Neural cell (in vitro differentiated cells): ENCODE data around the gene TBC1D16.

ENCODE experiments used
- POLR2AphosphoS5 ChIP-seq: IDR thresholded peaks from 2 replicates; pipeline ENCODE4 v1.6.1; 2012
- SMC3 ChIP-seq: fragments of 450-650 bp; conservative IDR thresholded peaks from 2 replicates; pipeline ENCODE4 v1.6.1; 2014; ENCODE audit warnings: antibody characterized with exemption, mild to moderate bottlenecking, moderate library complexity; ENCODE audit not compliant: poor library complexity
- TAF1 ChIP-seq: IDR thresholded peaks from 2 replicates; pipeline ENCODE4 v1.6.1; 2012; ENCODE audit warnings: low read depth
- TF ChIP-seq, protein P1 (sequence below): fragments of 450-650 bp; IDR thresholded peaks from 2 replicates; pipeline ENCODE4 v1.5.1; 2014; ENCODE audit warnings: antibody characterized with exemption, mild to moderate bottlenecking, moderate library complexity; ENCODE audit not compliant: poor library complexity, severe bottlenecking

GRCh38 chr17:79945591-79946255, 89.9 kb downstream of the TBC1D16 start:
- TF ChIP-seq, protein P1, sequence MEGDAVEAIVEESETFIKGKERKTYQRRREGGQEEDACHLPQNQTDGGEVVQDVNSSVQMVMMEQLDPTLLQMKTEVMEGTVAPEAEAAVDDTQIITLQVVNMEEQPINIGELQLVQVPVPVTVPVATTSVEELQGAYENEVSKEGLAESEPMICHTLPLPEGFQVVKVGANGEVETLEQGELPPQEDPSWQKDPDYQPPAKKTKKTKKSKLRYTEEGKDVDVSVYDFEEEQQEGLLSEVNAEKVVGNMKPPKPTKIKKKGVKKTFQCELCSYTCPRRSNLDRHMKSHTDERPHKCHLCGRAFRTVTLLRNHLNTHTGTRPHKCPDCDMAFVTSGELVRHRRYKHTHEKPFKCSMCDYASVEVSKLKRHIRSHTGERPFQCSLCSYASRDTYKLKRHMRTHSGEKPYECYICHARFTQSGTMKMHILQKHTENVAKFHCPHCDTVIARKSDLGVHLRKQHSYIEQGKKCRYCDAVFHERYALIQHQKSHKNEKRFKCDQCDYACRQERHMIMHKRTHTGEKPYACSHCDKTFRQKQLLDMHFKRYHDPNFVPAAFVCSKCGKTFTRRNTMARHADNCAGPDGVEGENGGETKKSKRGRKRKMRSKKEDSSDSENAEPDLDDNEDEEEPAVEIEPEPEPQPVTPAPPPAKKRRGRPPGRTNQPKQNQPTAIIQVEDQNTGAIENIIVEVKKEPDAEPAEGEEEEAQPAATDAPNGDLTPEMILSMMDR, result no peak
- no peak for TF ChIP-seq SMC3
- TF ChIP-seq TAF1, result no peak
- no peak for TF ChIP-seq POLR2AphosphoS5
